Kidney (tissue), 14 donors: Measurements from ENCODE around the gene VAPA. TPM values are rescaled to one million over a fixed set of nuclear protein-coding genes. Genes with fewer than 3 reads are reported as not detected.

Source experiments
- DNase-seq, 5 donors: peaks; one replicate each; pipeline ENCODE4 v3.0.0-alpha.2; 2013 to 2020
- FAIRE-seq: peaks from 2 replicates; lab custom pipeline; 2012; peaks lifted over from hg19 to GRCh38; lab: Jason Lieb, UNC
- H3K27ac ChIP-seq, 2 donors: one replicate each; pipeline ENCODE4 v1.7.0; 2013; ENCODE audit warnings: low read depth in 2 of 2, low read length in 2 of 2, inconsistent platforms in 1 of 2
- H3K27me3 ChIP-seq: one replicate; pipeline ENCODE4 v1.7.1; 2013; ENCODE audit warnings: low read length, inconsistent platforms; ENCODE audit not compliant: control insufficient read depth, insufficient read depth
- H3K36me3 ChIP-seq, 3 donors: one replicate each; pipeline versions ENCODE4 v1.7.0 to v1.7.1; 2013; ENCODE audit warnings: low read length in 3 of 3, control low read depth in 1 of 3, inconsistent platforms in 1 of 3; ENCODE audit not compliant: insufficient read depth in 3 of 3, control insufficient read depth in 2 of 3
- H3K4me1 ChIP-seq, 3 donors: one replicate each; pipeline versions ENCODE4 v1.7.0 to v1.7.1; 2013; ENCODE audit warnings: low read length in 3 of 3, inconsistent platforms in 1 of 3, low read depth in 1 of 3; ENCODE audit not compliant: control insufficient read depth in 2 of 3, insufficient read depth in 2 of 3
- H3K4me3 ChIP-seq, 3 donors: one replicate each; pipeline versions ENCODE4 v1.7.0 to v1.8.1; 2013; ENCODE audit warnings: low read length in 3 of 3, control low read depth in 1 of 3, inconsistent platforms in 1 of 3
- H3K9ac ChIP-seq, 3 donors: one replicate each; pipeline versions ENCODE4 v1.7.0 to v1.7.1; 2013; ENCODE audit warnings: low read length in 3 of 3, control low read depth in 1 of 3, inconsistent platforms in 1 of 3
- H3K9me3 ChIP-seq, 3 donors: one replicate each; pipeline versions ENCODE4 v1.7.0 to v1.7.1; 2013; ENCODE audit warnings: low read length in 3 of 3, control low read depth in 1 of 3, inconsistent platforms in 1 of 3; ENCODE audit not compliant: control insufficient read depth in 2 of 3, insufficient read depth in 1 of 3
- CTCF ChIP-seq: IDR thresholded peaks from 3 replicates; pipeline ENCODE4 v1.5.1; 2012; ENCODE audit warnings: mild to moderate bottlenecking, moderate library complexity, borderline replicate concordance; ENCODE audit not compliant: insufficient read depth; ENCODE audit errors: extremely low read depth
- intact Hi-C: fragments of 100-400 bp; cut with DNase I; formaldehyde crosslinking; loops from one replicate; pipeline ENCODE4 v1.11.1; 2022
- polyA plus RNA-seq: library from polyadenylated mRNA; stranded (reverse); fragments of 350-450 nt; fragmentation: Illumina TruSeq; extraction: RNeasy Lipid Tissue Mini Kit (QIAGEN cat#74804); gene quantifications from one replicate; pipeline ENCODE4 v1.2.3, GENCODE V29; 2014; ENCODE audit warnings: low read depth, low replicate concordance; ENCODE audit not compliant: insufficient read depth
- total RNA-seq: library from RNA; stranded (reverse); fragmentation: NEBNext Ultra II Directional; extraction: Animal tissue kit (Norgen Biotek cat#: 25700); gene quantifications from one replicate; pipeline ENCODE4 v1.2.1, GENCODE V29; 2021
- donor health status: control.
- donor health status: control.
- donor health status: control.
- donor health status: control.
- donor health status: control.
- donor health status: DM: yes; HTN: yes; CAD: no.
- donor health status: Normal renal cell carcinoma (clear cell type).

VAPA gene
- total and polyA plus RNA-seq, 2 donors from 2014 or later: 171 to 185 TPM

- DNase-seq (no peak), FAIRE-seq (no peak)
- Histone ChIP-seq H3K36me3 (peaks cover 14 to 25% (median 14%) of the 10 kb centered on the region in 3 donors), H3K9me3 (no peaks in the 10 kb centered on the region), H3K4me3 (no peak overlapping the region), H3K9ac (no peak overlapping the region), H3K4me1 (no peaks in the 10 kb centered on the region), H3K27ac (no peak overlapping the region), H3K27me3 (no peaks in the 10 kb centered on the region)
- TF ChIP-seq CTCF: no peak
- intact Hi-C loops: no loop called here
Observed at GRCh38 chr18:9943311-9943710, 29.5 kb downstream of the VAPA start.

- Histone ChIP-seq H3K9ac (no peak overlapping the region), H3K9me3 (no peaks in the 10 kb centered on the region), H3K4me1 (no peaks in the 10 kb centered on the region), H3K27ac (no peak overlapping the region), H3K27me3 (no peaks in the 10 kb centered on the region), H3K4me3 (no peak overlapping the region), H3K36me3 (peaks cover 10 to 21% (median 10%) of the 10 kb centered on the region in 3 donors)
- no peak for TF ChIP-seq CTCF
- no peak for FAIRE-seq
- intact Hi-C loops: no loop called here
- DNase-seq: no peak
Observed at GRCh38 chr18:9944805-9945204, 31.0 kb downstream of the VAPA start.

GRCh38 chr18:9946831-9947230 is 33.0 kb downstream of the VAPA start:
- TF ChIP-seq CTCF: no peak
- no peak overlapping the region for H3K4me3 ChIP-seq
- intact Hi-C loops: no loop called here
- H3K9me3 ChIP-seq: no peaks in the 10 kb centered on the region
- H3K27ac ChIP-seq: no peak overlapping the region
- no peak for DNase-seq
- H3K4me1 ChIP-seq: no peaks in the 10 kb centered on the region
- H3K9ac ChIP-seq: no peak overlapping the region
- peaks cover 6 to 18% (median 9%) of the 10 kb centered on the region in 3 donors for H3K36me3 ChIP-seq
- H3K27me3 ChIP-seq: no peaks in the 10 kb centered on the region
- FAIRE-seq: no peak

GRCh38 chr18:9947248-9947647 is 33.4 kb downstream of the VAPA start:
- Histone ChIP-seq H3K9me3 (no peaks in the 10 kb centered on the region), H3K36me3 (peaks cover 6 to 18% (median 9%) of the 10 kb centered on the region in 3 donors), H3K9ac (no peak overlapping the region), H3K27me3 (no peaks in the 10 kb centered on the region), H3K27ac (no peak overlapping the region), H3K4me1 (no peaks in the 10 kb centered on the region), H3K4me3 (no peak overlapping the region)
- no peak for DNase-seq
- no peak for FAIRE-seq
- no peak for TF ChIP-seq CTCF
- intact Hi-C loops: no loop called here
